NB4 (cell line): Measurements from ENCODE around the gene GPAM.
"Not testable (repeated sequence)": the region's sequence is repeated elsewhere in the genome, so short reads cannot be mapped to it uniquely, and the experiment has no call there.

Experiments used
- DNase-seq: peaks from one replicate; pipeline ENCODE4 v3.0.0; 2010; ENCODE audit warnings: low read depth
- H3K4me3 ChIP-seq: one replicate; pipeline ENCODE4 v1.5.1; 2011; ENCODE audit warnings: mild to moderate bottlenecking, low read depth, low read length, moderate library complexity
- MAX ChIP-seq: IDR thresholded peaks from 2 replicates; pipeline ENCODE4 v1.6.1; 2011; ENCODE audit warnings: low read depth, low read length
- MYC ChIP-seq: IDR thresholded peaks from 2 replicates; pipeline ENCODE4 v1.6.1; 2011; ENCODE audit warnings: low read depth, low read length
- POLR2A ChIP-seq: IDR thresholded peaks from 2 replicates; pipeline ENCODE4 v1.6.1; 2011; ENCODE audit warnings: mild to moderate bottlenecking; ENCODE audit not compliant: insufficient read length; ENCODE audit errors: extremely low read depth
- TF ChIP-seq, protein P1 (sequence below): IDR thresholded peaks from one replicate; pipeline ENCODE4 v1.5.1; 2012; ENCODE audit warnings: low read depth, low read length

The GPAM gene

GRCh38 chr10:112115781-112116385 is 67.7 kb downstream of the GPAM start:
- H3K4me3 ChIP-seq: no peak overlapping the region
- TF ChIP-seq POLR2A (no peak), MAX (peak; percentile 81), MYC (peak; percentile 50; the same call in 1 of the 2 replicates)
- TF ChIP-seq, protein P1, sequence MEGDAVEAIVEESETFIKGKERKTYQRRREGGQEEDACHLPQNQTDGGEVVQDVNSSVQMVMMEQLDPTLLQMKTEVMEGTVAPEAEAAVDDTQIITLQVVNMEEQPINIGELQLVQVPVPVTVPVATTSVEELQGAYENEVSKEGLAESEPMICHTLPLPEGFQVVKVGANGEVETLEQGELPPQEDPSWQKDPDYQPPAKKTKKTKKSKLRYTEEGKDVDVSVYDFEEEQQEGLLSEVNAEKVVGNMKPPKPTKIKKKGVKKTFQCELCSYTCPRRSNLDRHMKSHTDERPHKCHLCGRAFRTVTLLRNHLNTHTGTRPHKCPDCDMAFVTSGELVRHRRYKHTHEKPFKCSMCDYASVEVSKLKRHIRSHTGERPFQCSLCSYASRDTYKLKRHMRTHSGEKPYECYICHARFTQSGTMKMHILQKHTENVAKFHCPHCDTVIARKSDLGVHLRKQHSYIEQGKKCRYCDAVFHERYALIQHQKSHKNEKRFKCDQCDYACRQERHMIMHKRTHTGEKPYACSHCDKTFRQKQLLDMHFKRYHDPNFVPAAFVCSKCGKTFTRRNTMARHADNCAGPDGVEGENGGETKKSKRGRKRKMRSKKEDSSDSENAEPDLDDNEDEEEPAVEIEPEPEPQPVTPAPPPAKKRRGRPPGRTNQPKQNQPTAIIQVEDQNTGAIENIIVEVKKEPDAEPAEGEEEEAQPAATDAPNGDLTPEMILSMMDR: peak; percentile 91
- peak; percentile 46 for DNase-seq

- DNase-seq, H3K4me3 ChIP-seq: not testable (repeated sequence)
Observed at GRCh38 chr10:112109779-112110178, 73.8 kb downstream of the GPAM start.
